Renal cortical epithelial cell (primary cell): Measurements from ENCODE around the gene CFTR. TPM values are rescaled to one million over a fixed set of nuclear protein-coding genes. Genes with fewer than 3 reads are reported as not detected.

ENCODE experiments used
- DNase-seq: peaks from one replicate; pipeline ENCODE4 v3.0.0-alpha.2; 2011; ENCODE audit warnings: low read depth
- total RNA-seq: library from RNA; depleted of rRNA; stranded (reverse); fragments of >200 nt; gene quantifications from 2 replicates; pipeline ENCODE4 v1.2.3, GENCODE V29; 2014

Gene CFTR
- total RNA-seq, 1 donor from 2014 or later: 10.9 TPM

DNA sequence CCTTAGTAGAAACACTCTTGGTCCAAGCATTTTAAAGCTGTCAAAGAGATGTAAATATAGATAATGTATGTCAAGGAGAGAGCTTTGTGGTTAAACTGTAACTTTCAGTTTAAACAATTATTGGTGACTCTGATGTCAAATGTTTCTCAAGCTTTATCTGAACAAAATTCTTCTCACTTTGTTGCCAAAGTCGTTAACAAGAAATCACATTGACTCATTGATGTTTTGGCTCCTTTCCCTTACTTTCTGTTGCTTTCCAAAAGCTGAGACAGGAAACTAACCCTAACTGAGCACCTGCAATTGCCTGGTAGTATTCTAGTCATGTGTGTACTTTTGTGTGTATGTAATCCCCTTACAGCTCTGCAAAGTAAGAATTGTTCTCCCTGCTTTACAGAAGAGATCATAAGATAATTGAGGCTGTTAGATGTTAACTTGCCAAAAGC, 108.5 kb downstream of the CFTR start:
- peak; percentile 89 for DNase-seq

DNA sequence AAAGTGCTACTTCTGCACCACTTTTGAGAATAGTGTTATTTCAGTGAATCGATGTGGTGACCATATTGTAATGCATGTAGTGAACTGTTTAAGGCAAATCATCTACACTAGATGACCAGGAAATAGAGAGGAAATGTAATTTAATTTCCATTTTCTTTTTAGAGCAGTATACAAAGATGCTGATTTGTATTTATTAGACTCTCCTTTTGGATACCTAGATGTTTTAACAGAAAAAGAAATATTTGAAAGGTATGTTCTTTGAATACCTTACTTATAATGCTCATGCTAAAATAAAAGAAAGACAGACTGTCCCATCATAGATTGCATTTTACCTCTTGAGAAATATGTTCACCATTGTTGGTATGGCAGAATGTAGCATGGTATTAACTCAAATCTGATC, 110.4 kb downstream of the CFTR start:
- DNase-seq: no peak

DNA sequence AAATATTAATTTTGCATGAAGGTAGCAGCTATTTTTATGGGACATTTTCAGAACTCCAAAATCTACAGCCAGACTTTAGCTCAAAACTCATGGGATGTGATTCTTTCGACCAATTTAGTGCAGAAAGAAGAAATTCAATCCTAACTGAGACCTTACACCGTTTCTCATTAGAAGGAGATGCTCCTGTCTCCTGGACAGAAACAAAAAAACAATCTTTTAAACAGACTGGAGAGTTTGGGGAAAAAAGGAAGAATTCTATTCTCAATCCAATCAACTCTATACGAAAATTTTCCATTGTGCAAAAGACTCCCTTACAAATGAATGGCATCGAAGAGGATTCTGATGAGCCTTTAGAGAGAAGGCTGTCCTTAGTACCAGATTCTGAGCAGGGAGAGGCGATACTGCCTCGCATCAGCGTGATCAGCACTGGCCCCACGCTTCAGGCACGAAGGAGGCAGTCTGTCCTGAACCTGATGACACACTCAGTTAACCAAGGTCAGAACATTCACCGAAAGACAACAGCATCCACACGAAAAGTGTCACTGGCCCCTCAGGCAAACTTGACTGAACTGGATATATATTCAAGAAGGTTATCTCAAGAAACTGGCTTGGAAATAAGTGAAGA, 112.3 kb downstream of the CFTR start:
- DNase-seq: no peak

- DNase-seq: no peak
Measured at GRCh38 chr7:117596134-117596533, 116.3 kb downstream of the CFTR start.

GRCh38 chr7:117597755-117598154, 117.9 kb downstream of the CFTR start:
- DNase-seq: no peak

DNA sequence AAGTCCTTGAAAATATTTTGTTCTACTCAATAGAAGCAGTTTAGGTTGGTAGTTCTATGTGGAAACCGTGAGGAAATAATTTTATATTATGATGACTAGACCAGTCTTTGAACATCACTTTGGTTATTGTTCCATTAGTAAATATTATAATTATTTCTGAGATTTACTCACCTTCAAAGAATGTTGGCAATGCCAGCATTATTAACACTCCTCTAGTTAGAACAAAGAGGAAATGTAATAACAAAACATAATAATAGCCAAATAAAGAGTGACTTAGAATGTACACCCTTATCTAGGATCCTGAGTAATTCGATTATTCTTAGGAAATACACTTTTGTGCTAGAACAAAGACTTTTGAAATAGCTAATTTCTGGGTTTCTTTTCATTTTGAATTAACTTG, 121.1 kb downstream of the CFTR start:
- DNase-seq: peak; percentile 26

DNA sequence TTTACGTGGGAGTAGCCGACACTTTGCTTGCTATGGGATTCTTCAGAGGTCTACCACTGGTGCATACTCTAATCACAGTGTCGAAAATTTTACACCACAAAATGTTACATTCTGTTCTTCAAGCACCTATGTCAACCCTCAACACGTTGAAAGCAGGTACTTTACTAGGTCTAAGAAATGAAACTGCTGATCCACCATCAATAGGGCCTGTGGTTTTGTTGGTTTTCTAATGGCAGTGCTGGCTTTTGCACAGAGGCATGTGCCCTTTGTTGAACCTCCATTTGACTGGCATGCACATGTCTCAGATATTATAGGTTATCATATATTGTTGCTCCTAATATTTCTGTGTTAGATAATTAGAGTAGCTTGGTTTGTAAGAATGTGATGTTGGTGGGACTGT, 123.8 kb downstream of the CFTR start:
- no peak for DNase-seq

DNA sequence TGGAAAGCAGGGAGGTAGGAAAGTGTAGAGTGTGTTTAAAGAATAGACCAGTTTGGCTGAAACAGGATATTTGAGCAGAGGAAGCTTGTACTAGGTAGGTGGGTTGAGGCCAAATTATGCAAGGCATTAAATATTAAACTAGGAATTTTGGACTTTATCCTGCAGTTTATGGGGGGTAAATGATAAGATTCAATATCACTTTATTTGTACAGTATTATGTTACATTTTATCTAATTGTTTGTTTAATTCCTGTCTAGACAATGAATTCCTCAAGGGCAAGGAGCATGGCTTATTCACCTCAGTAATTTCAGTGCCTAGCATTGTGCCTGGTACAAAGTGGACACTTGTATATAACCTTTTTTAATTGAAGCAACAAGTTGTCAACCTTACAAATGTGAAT, 125.9 kb downstream of the CFTR start:
- no peak for DNase-seq

DNA sequence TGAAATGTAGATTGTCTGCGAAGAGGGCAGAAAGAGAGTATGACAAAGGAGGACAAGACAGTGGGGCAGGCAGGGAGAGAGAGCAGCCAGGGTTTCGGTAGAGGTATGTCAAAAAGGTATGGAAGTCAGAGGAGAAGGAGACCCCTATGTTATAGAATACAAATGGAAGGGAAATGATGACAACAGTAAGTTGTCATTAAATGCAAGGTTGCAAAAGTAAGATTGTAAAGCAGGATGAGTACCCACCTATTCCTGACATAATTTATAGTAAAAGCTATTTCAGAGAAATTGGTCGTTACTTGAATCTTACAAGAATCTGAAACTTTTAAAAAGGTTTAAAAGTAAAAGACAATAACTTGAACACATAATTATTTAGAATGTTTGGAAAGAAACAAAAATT, 126.3 kb downstream of the CFTR start:
- no peak for DNase-seq

DNA sequence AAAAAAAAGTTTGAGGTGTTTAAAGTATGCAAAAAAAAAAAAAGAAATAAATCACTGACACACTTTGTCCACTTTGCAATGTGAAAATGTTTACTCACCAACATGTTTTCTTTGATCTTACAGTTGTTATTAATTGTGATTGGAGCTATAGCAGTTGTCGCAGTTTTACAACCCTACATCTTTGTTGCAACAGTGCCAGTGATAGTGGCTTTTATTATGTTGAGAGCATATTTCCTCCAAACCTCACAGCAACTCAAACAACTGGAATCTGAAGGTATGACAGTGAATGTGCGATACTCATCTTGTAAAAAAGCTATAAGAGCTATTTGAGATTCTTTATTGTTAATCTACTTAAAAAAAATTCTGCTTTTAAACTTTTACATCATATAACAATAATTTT, 130.6 kb downstream of the CFTR start:
- DNase-seq: no peak

- no peak for DNase-seq
Measured at GRCh38 chr7:117612637-117613036, 132.8 kb downstream of the CFTR start.

DNA sequence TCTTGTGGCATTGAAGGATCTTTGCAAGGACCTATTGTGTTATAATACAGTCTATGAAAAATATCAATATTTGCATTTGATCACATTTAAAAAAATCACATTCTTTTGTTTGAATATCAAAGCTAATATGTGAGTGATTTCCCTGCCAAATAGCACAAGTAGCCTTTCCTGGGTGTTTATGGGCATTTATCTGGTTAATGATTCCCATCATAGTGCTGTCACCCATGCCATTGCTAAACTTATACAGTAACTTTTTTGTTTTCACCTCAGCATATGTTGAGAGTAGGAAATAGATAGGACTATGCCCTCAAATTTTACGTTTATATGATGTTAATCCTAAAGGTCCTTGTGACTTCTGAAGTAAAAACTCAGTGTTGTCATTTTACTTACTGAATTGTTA, 136.9 kb downstream of the CFTR start:
- DNase-seq: peak; percentile 43

- no peak for DNase-seq
Measured at GRCh38 chr7:117619681-117620080, 139.9 kb downstream of the CFTR start.

GRCh38 chr7:117621075-117621618, 141.3 kb downstream of the CFTR start:
- no peak for DNase-seq

- no peak for DNase-seq
Measured at GRCh38 chr7:117623606-117624005, 143.8 kb downstream of the CFTR start.

- DNase-seq: no peak
Measured at GRCh38 chr7:117630501-117630900, 150.7 kb downstream of the CFTR start.

DNA sequence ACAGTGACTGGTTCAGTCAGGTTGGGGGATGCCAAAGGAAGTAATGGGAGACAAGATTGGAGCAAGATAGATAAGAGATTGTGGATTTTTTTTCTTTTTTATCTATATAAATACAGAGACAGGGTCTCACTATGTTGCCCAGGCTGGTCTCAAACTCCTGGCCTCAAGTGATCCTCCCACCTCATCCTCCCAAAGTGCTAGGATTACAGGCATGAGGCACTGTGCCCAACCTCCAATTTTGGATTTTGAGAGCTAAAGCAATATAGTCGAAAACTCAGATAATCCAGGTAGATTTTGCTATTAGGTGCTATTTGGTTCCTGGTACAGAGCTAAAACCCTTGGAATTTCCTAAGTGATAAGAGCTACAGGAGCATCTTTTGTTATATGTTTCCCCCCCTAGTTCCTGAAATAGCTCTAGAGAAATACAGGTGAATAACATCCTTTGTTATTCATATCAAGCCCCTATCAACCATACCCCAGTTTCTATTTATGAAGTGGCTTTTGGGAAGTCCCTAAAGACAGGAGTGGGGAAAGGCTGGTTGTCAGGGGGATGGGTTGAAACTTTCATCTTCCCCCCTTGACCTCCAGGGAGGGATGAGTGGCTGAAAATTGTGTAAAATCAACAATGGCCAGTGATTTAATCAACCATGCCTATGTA, 151.2 kb downstream of the CFTR start:
- no peak for DNase-seq

- DNase-seq: no peak
Measured at GRCh38 chr7:117631652-117632051, 151.8 kb downstream of the CFTR start.

GRCh38 chr7:117637937-117638336, 158.1 kb downstream of the CFTR start:
- no peak for DNase-seq

GRCh38 chr7:117639966-117640365, 160.1 kb downstream of the CFTR start:
- DNase-seq: peak; percentile 15

GRCh38 chr7:117640465-117640864, 160.6 kb downstream of the CFTR start:
- no peak for DNase-seq

- peak; percentile 78 for DNase-seq
Measured at GRCh38 chr7:117645481-117646165, 165.8 kb downstream of the CFTR start.
